DOHH2 (cell line): ENCODE results near the gene ELFN1.

Source experiments
- H3F3A ChIP-seq: fragments of 200-600 bp; sonication (generic), shearing (Covaris generic); 2 replicates; pipeline ENCODE4 v1.6.0; 2016; ENCODE audit warnings: antibody characterized with exemption, mild to moderate bottlenecking; ENCODE audit not compliant: control insufficient read depth, insufficient read depth
- H3K27ac ChIP-seq: fragments of 200-600 bp; sonication (generic); 2 replicates; pipeline ENCODE4 v1.5.1; 2014; ENCODE audit warnings: low read depth, mild to moderate bottlenecking, low read length, moderate library complexity
- H3K27me3 ChIP-seq: fragments of 200-600 bp; sonication (generic); 2 replicates; pipeline ENCODE4 v1.6.1; 2014; ENCODE audit warnings: mild to moderate bottlenecking, low read length, mixed read lengths; ENCODE audit not compliant: control insufficient read depth
- H3K36me3 ChIP-seq: fragments of 200-600 bp; sonication (generic); 2 replicates; pipeline ENCODE4 v1.6.1; 2014; ENCODE audit warnings: mild to moderate bottlenecking, low read length, moderate library complexity, mixed read lengths; ENCODE audit not compliant: control insufficient read depth
- H3K4me1 ChIP-seq: fragments of 200-600 bp; sonication (generic); 2 replicates; pipeline ENCODE4 v1.6.1; 2014; ENCODE audit warnings: mild to moderate bottlenecking, low read length, mixed read lengths; ENCODE audit not compliant: control insufficient read depth
- H3K4me2 ChIP-seq: fragments of 200-600 bp; sonication (generic); 2 replicates; pipeline ENCODE4 v1.6.0; 2014; ENCODE audit warnings: mild to moderate bottlenecking, low read length, moderate library complexity
- H3K4me3 ChIP-seq: fragments of 200-600 bp; sonication (generic); 2 replicates; pipeline ENCODE4 v1.5.1; 2014; ENCODE audit warnings: mild to moderate bottlenecking, low read length, mixed read lengths
- H3K79me2 ChIP-seq: fragments of 200-600 bp; sonication (generic); 2 replicates; pipeline ENCODE4 v1.6.1; 2014; ENCODE audit warnings: mild to moderate bottlenecking, low read length, mixed read lengths; ENCODE audit not compliant: control insufficient read depth
- H3K9me2 ChIP-seq: fragments of 200-600 bp; sonication (generic); replicated peaks from 2 replicates; pipeline ENCODE4 v1.6.1; 2014; ENCODE audit warnings: mild to moderate bottlenecking, low read length, mixed read lengths; ENCODE audit not compliant: control insufficient read depth
- H3K9me3 ChIP-seq: fragments of 200-600 bp; sonication (generic); 2 replicates; pipeline ENCODE4 v1.6.1; 2014; ENCODE audit warnings: antibody characterized with exemption, low read length, mixed read lengths; ENCODE audit not compliant: control insufficient read depth, insufficient read depth
- H4K20me1 ChIP-seq: fragments of 200-600 bp; sonication (generic); 2 replicates; pipeline ENCODE4 v1.6.0; 2014; ENCODE audit warnings: low read depth, mild to moderate bottlenecking, antibody characterized with exemption, low read length, moderate library complexity; ENCODE audit not compliant: control insufficient read depth, insufficient read depth
- EZH2phosphoT487 ChIP-seq: fragments of 200-600 bp; sonication (generic); IDR thresholded peaks from 2 replicates; pipeline ENCODE4 v1.6.1; 2017; ENCODE audit warnings: borderline replicate concordance, mild to moderate bottlenecking, antibody characterized with exemption, low read length, moderate library complexity, mixed read lengths
- TF ChIP-seq, protein P1 (sequence below): fragments of 200-600 bp; sonication (generic); IDR thresholded peaks from one replicate; pipeline ENCODE4 v1.5.1; 2014; ENCODE audit warnings: antibody characterized with exemption, mild to moderate bottlenecking, low read depth, low read length; ENCODE audit not compliant: poor library complexity, severe bottlenecking

The ELFN1 gene

GRCh38 chr7:1702652-1703051 lies 32.6 kb downstream of the ELFN1 start:
- Histone ChIP-seq H3K4me1 (peaks cover 6% of the 10 kb centered on the region), H3K4me2 (no peak overlapping the region), H4K20me1 (no peaks in the 10 kb centered on the region), H3K36me3 (no peaks in the 10 kb centered on the region), H3K4me3 (no peak overlapping the region), H3K79me2 (no peaks in the 10 kb centered on the region), H3K27me3 (peaks cover 7% of the 10 kb centered on the region; the same call in 1 of the 2 replicates), H3K9me3 (peaks cover 4% of the 10 kb centered on the region; the same call in 1 of the 2 replicates), H3K27ac (no peak overlapping the region), H3K9me2 (no peaks in the 10 kb centered on the region), H3F3A (no peaks in the 10 kb centered on the region)
- TF ChIP-seq EZH2phosphoT487, result no peak
- TF ChIP-seq, protein P1, sequence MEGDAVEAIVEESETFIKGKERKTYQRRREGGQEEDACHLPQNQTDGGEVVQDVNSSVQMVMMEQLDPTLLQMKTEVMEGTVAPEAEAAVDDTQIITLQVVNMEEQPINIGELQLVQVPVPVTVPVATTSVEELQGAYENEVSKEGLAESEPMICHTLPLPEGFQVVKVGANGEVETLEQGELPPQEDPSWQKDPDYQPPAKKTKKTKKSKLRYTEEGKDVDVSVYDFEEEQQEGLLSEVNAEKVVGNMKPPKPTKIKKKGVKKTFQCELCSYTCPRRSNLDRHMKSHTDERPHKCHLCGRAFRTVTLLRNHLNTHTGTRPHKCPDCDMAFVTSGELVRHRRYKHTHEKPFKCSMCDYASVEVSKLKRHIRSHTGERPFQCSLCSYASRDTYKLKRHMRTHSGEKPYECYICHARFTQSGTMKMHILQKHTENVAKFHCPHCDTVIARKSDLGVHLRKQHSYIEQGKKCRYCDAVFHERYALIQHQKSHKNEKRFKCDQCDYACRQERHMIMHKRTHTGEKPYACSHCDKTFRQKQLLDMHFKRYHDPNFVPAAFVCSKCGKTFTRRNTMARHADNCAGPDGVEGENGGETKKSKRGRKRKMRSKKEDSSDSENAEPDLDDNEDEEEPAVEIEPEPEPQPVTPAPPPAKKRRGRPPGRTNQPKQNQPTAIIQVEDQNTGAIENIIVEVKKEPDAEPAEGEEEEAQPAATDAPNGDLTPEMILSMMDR, result no peak

- Histone ChIP-seq H3K27me3 (peaks cover 3% of the 10 kb centered on the region; the same call in 1 of the 2 replicates), H3K27ac (no peak overlapping the region), H3K79me2 (no peaks in the 10 kb centered on the region)
Measured at GRCh38 chr7:1703441-1703840, 33.4 kb downstream of the ELFN1 start.

GRCh38 chr7:1703871-1704810 lies 34.1 kb downstream of the ELFN1 start:
- Histone ChIP-seq H3F3A (no peaks in the 10 kb centered on the region), H3K4me2 (no peak overlapping the region), H3K4me1 (no peaks in the 10 kb centered on the region), H3K36me3 (no peaks in the 10 kb centered on the region), H3K9me3 (peaks cover 16% of the 10 kb centered on the region), H3K79me2 (no peaks in the 10 kb centered on the region), H4K20me1 (no peaks in the 10 kb centered on the region), H3K4me3 (no peak overlapping the region), H3K27me3 (no peaks in the 10 kb centered on the region), H3K9me2 (no peaks in the 10 kb centered on the region), H3K27ac (no peak overlapping the region)
- no peak for TF ChIP-seq EZH2phosphoT487
- TF ChIP-seq, protein P1, result no peak

More at GRCh38 chr7:1703441-1703840, 33.4 kb downstream of the ELFN1 start:
- peaks cover 9% of the 10 kb centered on the region; the same call in 1 of the 2 replicates for H3K9me3 ChIP-seq
- no peaks in the 10 kb centered on the region for H3K9me2 ChIP-seq
- H3K36me3 ChIP-seq, result no peaks in the 10 kb centered on the region
- H3K4me1 ChIP-seq, result peaks cover under 1% of the 10 kb centered on the region; the same call in 1 of the 2 replicates
- H3K4me3 ChIP-seq, result no peak overlapping the region
- no peak overlapping the region for H3K4me2 ChIP-seq
- no peak for TF ChIP-seq EZH2phosphoT487
- TF ChIP-seq, protein P1, result no peak
- H4K20me1 ChIP-seq, result no peaks in the 10 kb centered on the region
- no peaks in the 10 kb centered on the region for H3F3A ChIP-seq
